ENCODE data around the gene TRIM44.

GRCh38 chr11:35650467-35650866 is 12.1 kb upstream of the TRIM44 start:
- TF ChIP-seq CTCF (IDR thresholded peaks at IDR 0.05) (no peak), POLR2AphosphoS5 (IDR thresholded peaks at IDR 0.05) (no peak), POLR2A (IDR thresholded peaks at IDR 0.05; ENCODE audit: low read depth) (no peak)
